SKM-1 treated with dmso at 0.1 percent for 144 hours (cell line): Measurements from ENCODE around the gene HSD17B3.
"Not testable (repeated sequence)": the region's sequence is repeated elsewhere in the genome, so short reads cannot be mapped to it uniquely, and the experiment has no call there.

Source experiments
- DNase-seq: peaks from one replicate; lab custom pipeline; 2025; ENCODE audit not compliant: unreplicated experiment; lab: John Stamatoyannopoulos, UW

HSD17B3 gene

DNA sequence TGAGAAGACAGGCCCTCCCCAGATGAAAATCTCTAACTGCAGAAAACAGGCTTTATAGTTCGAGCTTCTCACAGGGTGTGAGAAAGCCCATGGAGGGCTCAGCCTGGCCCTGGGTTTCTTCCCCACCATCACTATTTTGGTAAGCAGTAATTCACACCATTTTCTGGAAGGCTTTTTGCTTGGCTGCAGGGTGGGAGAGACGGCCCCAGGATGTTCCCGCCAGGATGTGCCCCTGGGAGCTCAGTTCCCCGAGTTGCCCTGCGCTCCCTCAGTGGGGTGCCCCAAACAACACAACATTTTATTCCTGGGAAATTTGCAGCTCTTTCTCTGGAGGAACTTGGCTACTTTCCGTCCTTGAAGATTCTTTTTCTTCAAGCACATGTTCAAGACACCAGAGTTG lies 100.8 kb downstream of the HSD17B3 start:
- no peak for DNase-seq

- no peak for DNase-seq
Observed at GRCh38 chr9:96199006-96199405, 103.0 kb downstream of the HSD17B3 start.

- DNase-seq, result no peak
Observed at GRCh38 chr9:96195541-96195940, 106.4 kb downstream of the HSD17B3 start.

DNA sequence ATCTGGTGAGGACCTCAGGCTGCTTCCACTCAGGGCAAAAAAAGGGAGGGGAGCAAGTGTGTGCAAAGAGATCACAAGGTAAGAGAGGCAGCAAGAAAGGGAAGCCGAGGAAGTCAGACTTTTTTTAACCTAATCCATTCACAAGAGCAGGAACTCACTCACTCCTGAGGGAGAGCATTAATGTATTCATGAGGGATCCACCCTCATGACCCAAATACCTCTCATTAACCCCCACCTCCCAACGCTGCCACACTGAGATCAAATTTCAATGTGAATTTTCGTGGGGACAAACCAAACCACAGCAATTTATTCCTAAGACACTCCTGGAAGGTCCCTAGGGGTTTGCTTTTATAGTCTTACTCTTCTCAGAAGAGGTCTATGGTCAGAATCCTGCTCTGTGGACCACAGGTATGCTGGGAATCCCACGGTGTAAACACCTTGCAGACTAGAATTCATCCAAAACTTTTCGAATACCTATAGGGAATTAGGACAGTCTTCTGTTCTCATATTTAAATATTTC lies 108.7 kb downstream of the HSD17B3 start:
- DNase-seq, result no peak

- no peak for DNase-seq
Observed at GRCh38 chr9:96192710-96193109, 109.3 kb downstream of the HSD17B3 start.

DNA sequence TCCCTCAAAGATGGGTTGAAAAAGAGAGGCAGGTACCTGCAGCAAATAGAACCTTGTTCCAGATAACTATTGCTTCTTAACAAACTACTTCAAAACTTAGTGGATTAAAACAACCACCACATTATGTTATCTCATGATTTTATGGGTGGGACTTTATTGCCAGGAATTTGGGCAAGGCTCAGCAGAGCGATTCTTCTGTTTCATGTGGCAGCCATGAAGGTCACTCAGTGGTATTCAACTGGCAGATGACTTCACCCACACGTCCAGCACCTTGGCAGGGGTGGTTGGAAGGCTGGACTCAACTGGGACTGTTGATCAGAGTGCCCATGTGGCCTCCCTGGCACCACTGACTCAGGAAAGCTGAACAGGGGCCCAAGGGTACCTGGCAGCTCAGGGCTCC lies 112.0 kb downstream of the HSD17B3 start:
- DNase-seq, result no peak

DNA sequence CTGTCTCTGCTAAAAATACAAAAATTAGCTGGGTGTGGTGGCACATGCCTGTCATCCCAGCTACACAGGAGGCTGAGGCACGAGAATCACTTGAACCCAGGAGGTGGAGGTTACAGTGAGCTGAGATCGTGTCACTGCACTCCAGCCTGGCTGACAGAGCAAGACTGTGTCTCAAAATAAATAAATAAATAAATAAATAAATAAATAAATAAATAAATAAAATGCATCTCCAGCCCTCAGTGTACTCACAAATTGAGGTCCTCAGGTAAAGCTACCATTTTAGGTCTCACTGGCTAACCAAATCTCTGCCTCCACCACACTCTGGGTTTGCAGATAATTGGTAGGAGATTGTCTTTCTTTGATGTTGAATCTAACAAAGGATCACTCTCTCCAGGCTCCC lies 112.4 kb downstream of the HSD17B3 start:
- DNase-seq, result not testable (repeated sequence)

GRCh38 chr9:96188571-96188970 lies 113.4 kb downstream of the HSD17B3 start:
- DNase-seq, result no peak

DNA sequence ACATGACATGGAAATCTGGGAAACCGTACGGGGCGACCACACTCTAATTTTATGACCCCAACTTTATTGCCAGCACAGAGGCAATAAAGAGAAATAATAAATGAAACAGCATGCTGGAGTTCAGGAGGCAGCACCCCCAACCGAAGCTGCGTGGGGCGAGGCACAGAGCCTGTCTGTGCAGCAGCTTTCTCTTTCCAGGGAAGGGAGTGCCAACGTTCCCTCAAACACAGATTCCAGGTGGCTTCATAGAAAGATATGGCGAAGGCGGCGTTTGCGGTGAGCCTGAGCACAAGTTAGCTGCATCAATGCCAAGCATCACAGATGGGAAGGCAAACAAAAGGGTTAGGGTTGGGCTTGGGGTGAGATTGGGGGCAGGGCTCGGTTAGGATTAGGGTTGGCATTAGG lies 114.8 kb downstream of the HSD17B3 start:
- no peak for DNase-seq

GRCh38 chr9:96186591-96187011 lies 115.4 kb downstream of the HSD17B3 start:
- no peak for DNase-seq

GRCh38 chr9:96185518-96186156 lies 116.3 kb downstream of the HSD17B3 start:
- no peak for DNase-seq
